RWPE1 (cell line): ENCODE measurements around the gene CCDC88B.

Experiments
- CTCF ChIA-PET: fragments of 350-600 bp; sonication (Branson Sonifier 250); formaldehyde crosslinking; extraction: SDS; loops from one replicate; lab custom pipeline; 2021; lab: Yijun Ruan, JAX
- POLR2A ChIA-PET: fragments of 400-600 bp; formaldehyde crosslinking; extraction: SDS; loops from one replicate; lab custom pipeline; 2020; ENCODE audit warnings: antibody characterized with exemption; ENCODE audit not compliant: low non-redundant PET; lab: Yijun Ruan, JAX
- DNase-seq: peaks from one replicate; pipeline ENCODE4 v3.0.0; 2012; ENCODE audit warnings: low spot score
- H3K27ac ChIP-seq: fragments of 450-650 bp; 2 replicates; pipeline ENCODE4 v1.5.1; 2017
- CTCF ChIP-seq: fragments of 450-650 bp; conservative IDR thresholded peaks from 2 replicates; pipeline ENCODE4 v1.5.1; 2017; ENCODE audit warnings: low read depth, mild to moderate bottlenecking

CCDC88B gene

GRCh38 chr11:64369440-64370421, 29.7 kb downstream of the CCDC88B start:
- POLR2A ChIA-PET = no interaction called here
- CTCF ChIA-PET = interaction anchor here (0.8 to 0.9 kb wide), 2 partner anchors 53 to 67 kb away, joined by 3 to 4 read pairs; no protein-coding TSS in a partner anchor
- H3K27ac ChIP-seq = no peak overlapping the region
- no peak for TF ChIP-seq CTCF
- DNase-seq = no peak

GRCh38 chr11:64371201-64371600, 31.2 kb downstream of the CCDC88B start:
- no peak for DNase-seq
- peak overlapping the region; percentile 42 for H3K27ac ChIP-seq
- no peak for TF ChIP-seq CTCF
- CTCF ChIA-PET = no interaction called here
- POLR2A ChIA-PET = no interaction called here

GRCh38 chr11:64372021-64372420, 32.0 kb downstream of the CCDC88B start:
- ChIA-PET POLR2A (interaction anchor here (0.5 kb wide), 1 partner anchor 54 kb away, joined by 3 read pairs; no protein-coding TSS in a partner anchor), CTCF (interaction anchor here (1.0 kb wide), 1 partner anchor 17 kb away, joined by 3 read pairs; no protein-coding TSS in a partner anchor)
- H3K27ac ChIP-seq = peak overlapping the region; percentile 42
- DNase-seq = no peak
- TF ChIP-seq CTCF = no peak

GRCh38 chr11:64372802-64373597, 33.0 kb downstream of the CCDC88B start:
- no peak for DNase-seq
- no peak for TF ChIP-seq CTCF
- H3K27ac ChIP-seq = no peak overlapping the region
- ChIA-PET POLR2A (interaction anchor here (0.5 kb wide), 1 partner anchor 53 kb away, joined by 3 read pairs; no protein-coding TSS in a partner anchor), CTCF (interaction anchor here (0.6 to 1.0 kb wide), 2 partner anchors 18 to 32 kb away, joined by 3 to 5 read pairs; no protein-coding TSS in a partner anchor)

GRCh38 chr11:64373598-64373974, 33.6 kb downstream of the CCDC88B start:
- DNase-seq = no peak
- TF ChIP-seq CTCF = no peak
- ChIA-PET POLR2A (no interaction called here), CTCF (interaction anchor here (0.6 kb wide), 1 partner anchor 32 kb away, joined by 5 read pairs; no protein-coding TSS in a partner anchor)
- H3K27ac ChIP-seq = no peak overlapping the region

GRCh38 chr11:64376071-64376470, 36.1 kb downstream of the CCDC88B start:
- POLR2A ChIA-PET = interaction anchor here (0.5 kb wide), 1 partner anchor 10 kb away, joined by 12 read pairs; no protein-coding TSS in a partner anchor
- H3K27ac ChIP-seq = no peak overlapping the region
- CTCF ChIA-PET = interaction anchor here (0.7 to 0.8 kb wide), 2 partner anchors 63 to 377 kb away, joined by 3 read pairs; no protein-coding TSS in a partner anchor
- DNase-seq = no peak
- no peak for TF ChIP-seq CTCF
